GM18907 (cell line): ENCODE results near the gene ELK4.

ENCODE experiments used
- ATAC-seq: cut with Tn5 transposase; IDR thresholded peaks from one replicate; pipeline ENCODE4 v1.9.1; 2021; ENCODE audit warnings: mild to moderate bottlenecking, moderate library complexity; ENCODE audit not compliant: unreplicated experiment

ELK4 gene

GRCh38 chr1:205568469-205569361, 63.1 kb downstream of the ELK4 start:
- no peak for ATAC-seq

GRCh38 chr1:205568135-205568468, 63.7 kb downstream of the ELK4 start:
- no peak for ATAC-seq

GRCh38 chr1:205567716-205568115, 64.1 kb downstream of the ELK4 start:
- no peak for ATAC-seq

- no peak for ATAC-seq
Observed at GRCh38 chr1:205565799-205566198, 66.0 kb downstream of the ELK4 start.

- ATAC-seq, result no peak
Observed at GRCh38 chr1:205563927-205564441, 67.8 kb downstream of the ELK4 start.

GRCh38 chr1:205561501-205562203, 70.2 kb downstream of the ELK4 start:
- ATAC-seq, result no peak
